OCI-LY1 (cell line): ENCODE data around the gene CACNA1C.

Experiments
- CTCF ChIP-seq: fragments of 200-600 bp; sonication (generic), shearing (Covaris generic); IDR thresholded peaks from 2 replicates; pipeline ENCODE4 v1.5.1; 2017; ENCODE audit warnings: mild to moderate bottlenecking, antibody characterized with exemption, low read length, moderate library complexity, mixed read lengths
- EZH2 ChIP-seq: fragments of 200-600 bp; sonication (generic), shearing (Covaris generic); IDR thresholded peaks from 2 replicates; pipeline ENCODE4 v1.8.0; 2017; ENCODE audit warnings: borderline replicate concordance, mixed run types, mild to moderate bottlenecking, antibody characterized with exemption, low read length, moderate library complexity, mixed read lengths

- TF ChIP-seq CTCF = no peak
- no peak for TF ChIP-seq EZH2
Observed at GRCh38 chr12:2119266-2119665, 66.5 kb downstream of the CACNA1C start.
